A673 (cell line): ENCODE results near the gene POU2F3.

Experiments
- EZH2 ChIP-seq: fragments of 200-600 bp; sonication (generic); IDR thresholded peaks from 2 replicates; pipeline ENCODE4 v1.6.1; 2017; ENCODE audit warnings: borderline replicate concordance, low read depth, mild to moderate bottlenecking, mixed read lengths, antibody characterized with exemption, low read length; ENCODE audit not compliant: poor library complexity, severe bottlenecking
- TF ChIP-seq, protein P1 (sequence below): fragments of 300-800, 200-600 bp; sonication (generic); conservative IDR thresholded peaks from 2 replicates; pipeline ENCODE4 v1.5.1; 2017; ENCODE audit warnings: low read depth, mild to moderate bottlenecking, antibody characterized with exemption, low read length, moderate library complexity, mixed read lengths

DNA sequence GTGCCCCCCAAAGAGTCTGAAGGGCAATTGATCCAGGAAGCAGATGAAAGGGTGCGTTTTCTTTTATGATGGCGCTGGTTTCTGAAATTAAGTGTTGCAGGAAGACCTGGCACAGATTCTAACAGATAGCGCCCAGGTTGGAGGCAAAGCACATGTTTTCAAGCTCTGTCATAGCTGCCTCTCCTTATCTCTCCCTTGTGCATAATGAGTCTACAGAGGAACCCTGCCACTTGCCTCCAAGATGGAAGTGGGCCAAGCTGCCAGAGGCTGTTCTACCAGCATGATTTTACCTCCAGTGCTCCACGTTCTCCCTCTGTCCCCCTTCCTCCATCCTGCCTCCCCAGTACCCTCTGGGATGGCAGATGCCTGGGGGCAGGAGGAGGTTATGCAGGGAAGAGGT, 55.2 kb downstream of the POU2F3 start:
- TF ChIP-seq, protein P1, sequence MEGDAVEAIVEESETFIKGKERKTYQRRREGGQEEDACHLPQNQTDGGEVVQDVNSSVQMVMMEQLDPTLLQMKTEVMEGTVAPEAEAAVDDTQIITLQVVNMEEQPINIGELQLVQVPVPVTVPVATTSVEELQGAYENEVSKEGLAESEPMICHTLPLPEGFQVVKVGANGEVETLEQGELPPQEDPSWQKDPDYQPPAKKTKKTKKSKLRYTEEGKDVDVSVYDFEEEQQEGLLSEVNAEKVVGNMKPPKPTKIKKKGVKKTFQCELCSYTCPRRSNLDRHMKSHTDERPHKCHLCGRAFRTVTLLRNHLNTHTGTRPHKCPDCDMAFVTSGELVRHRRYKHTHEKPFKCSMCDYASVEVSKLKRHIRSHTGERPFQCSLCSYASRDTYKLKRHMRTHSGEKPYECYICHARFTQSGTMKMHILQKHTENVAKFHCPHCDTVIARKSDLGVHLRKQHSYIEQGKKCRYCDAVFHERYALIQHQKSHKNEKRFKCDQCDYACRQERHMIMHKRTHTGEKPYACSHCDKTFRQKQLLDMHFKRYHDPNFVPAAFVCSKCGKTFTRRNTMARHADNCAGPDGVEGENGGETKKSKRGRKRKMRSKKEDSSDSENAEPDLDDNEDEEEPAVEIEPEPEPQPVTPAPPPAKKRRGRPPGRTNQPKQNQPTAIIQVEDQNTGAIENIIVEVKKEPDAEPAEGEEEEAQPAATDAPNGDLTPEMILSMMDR: no peak
- no peak for TF ChIP-seq EZH2
